Muscle of back (tissue), 13 donors: ENCODE results near the gene DMRTA2. TPM values are rescaled to one million over a fixed set of nuclear protein-coding genes. Genes with fewer than 3 reads are reported as not detected.
A peak's percentile ranks its signal among the peaks of the same experiment; 100 is the strongest.

Source experiments
- DNase-seq, 3 donors: peaks; one replicate each; pipeline versions ENCODE4 v3.0.0 to v3.0.0-alpha.2; 2013
- long read RNA-seq, 9 donors: transcript quantifications; one replicate each; lab custom pipeline, GENCODE V29; 2026
- polyA plus RNA-seq, 10 donors: library from polyadenylated mRNA; unstranded; fragments of 120-200 nt; gene quantifications; one replicate each; pipeline ENCODE4 v1.2.1, GENCODE V29; 2013; ENCODE audit not compliant: insufficient read length in 10 of 10

DMRTA2 gene
- under 1 TPM in 6 of 10 donors, not detected in 4; 0.08 to 0.16 (median 0.10) TPM for polyA plus RNA-seq
- long read RNA-seq, donor 1 = 0 reads
- long read RNA-seq, donor 2 = 0 reads
- long read RNA-seq, donor 3 = 0 reads
- long read RNA-seq, donor 4 = 0 reads
- long read RNA-seq, donor 5 = 0 reads
- long read RNA-seq, donor 6 = 0 reads
- long read RNA-seq, donor 7 = 0 reads
- long read RNA-seq, donor 8 = 0 reads
- long read RNA-seq, donor 9 = 0 reads

- DNase-seq = peak in 1 of 3 donors; percentile 51
These were observed at the start of gene DMRTA2 for GRCh38 chr1:50422946-50423669. TSS of gene DMRTA2 (minus strand) at chr1:50423443. CDS start at chr1:50421536, 1,907 bp downstream.

GRCh38 chr1:50471967-50472366, 48.7 kb upstream of the DMRTA2 start:
- no peak for DNase-seq

- DNase-seq = no peak
These were observed 39.7 kb upstream of the DMRTA2 start for GRCh38 chr1:50462964-50463363.

GRCh38 chr1:50458507-50458906, 35.3 kb upstream of the DMRTA2 start:
- DNase-seq = peak in 1 of 3 donors; percentile 1

- DNase-seq = no peak
These were observed 31.7 kb upstream of the DMRTA2 start for GRCh38 chr1:50454911-50455310.

- DNase-seq = no peak
These were observed 30.0 kb upstream of the DMRTA2 start for GRCh38 chr1:50453266-50453665.

GRCh38 chr1:50452700-50453099, 29.5 kb upstream of the DMRTA2 start:
- no peak for DNase-seq

- no peak for DNase-seq
These were observed 27.8 kb upstream of the DMRTA2 start for GRCh38 chr1:50450861-50451653.

- no peak for DNase-seq
These were observed 24.7 kb upstream of the DMRTA2 start for GRCh38 chr1:50447961-50448360.

GRCh38 chr1:50441183-50441582, 17.9 kb upstream of the DMRTA2 start:
- no peak for DNase-seq

GRCh38 chr1:50438945-50439344, 15.7 kb upstream of the DMRTA2 start:
- DNase-seq = no peak

GRCh38 chr1:50436489-50436888, 13.2 kb upstream of the DMRTA2 start:
- DNase-seq = no peak

GRCh38 chr1:50430010-50430405, 6.8 kb upstream of the DMRTA2 start:
- peak in 1 of 3 donors; percentile 11 for DNase-seq

GRCh38 chr1:50427818-50428779, 4.9 kb upstream of the DMRTA2 start:
- peak in 1 of 3 donors; percentile 45 for DNase-seq

- peak in 1 of 3 donors; percentile 46 for DNase-seq
These were observed 4.0 kb upstream of the DMRTA2 start for GRCh38 chr1:50427086-50427817.

- DNase-seq = peak in 1 of 3 donors; percentile 26
These were observed 3.5 kb upstream of the DMRTA2 start for GRCh38 chr1:50426702-50427085.

GRCh38 chr1:50426108-50426700, 3.0 kb upstream of the DMRTA2 start:
- DNase-seq = peak in 1 of 3 donors; percentile 28

- peak in 1 of 3 donors; percentile 51 for DNase-seq
These were observed 2.3 kb upstream of the DMRTA2 start for GRCh38 chr1:50425376-50426107.

GRCh38 chr1:50424884-50425375, 1.7 kb upstream of the DMRTA2 start:
- peak in 1 of 3 donors; percentile 52 for DNase-seq
